ENCODE data around the gene MYL11.

MYL11 gene

GRCh38 chr16:30370456-30371247, 4.0 kb upstream of the MYL11 start, which contains the start of gene TBC1D10B:
TBC1D10B (minus strand) TSS chr16:30370494; CDS start chr16:30370183, 311 bp downstream.
- peak; percentile 99 for DNase-seq (ENCODE audit: low read depth in 2 of 2)

- DNase-seq (ENCODE audit: low read depth in 2 of 2), result no peak
Measured at GRCh38 chr16:30371248-30371816, 3.3 kb upstream of the MYL11 start.

- no peak for DNase-seq (ENCODE audit: low read depth in 2 of 2)
Measured at GRCh38 chr16:30372038-30372712, 2.4 kb upstream of the MYL11 start.

- DNase-seq (ENCODE audit: low read depth in 2 of 2), result no peak
Measured at GRCh38 chr16:30372725-30373124, 1.9 kb upstream of the MYL11 start.

- no peak for DNase-seq (ENCODE audit: low read depth in 2 of 2)
Measured at GRCh38 chr16:30375864-30376263, 1.3 kb downstream of the MYL11 start.

- DNase-seq (ENCODE audit: low read depth in 2 of 2), result no peak
Measured at GRCh38 chr16:30376461-30376902, 1.9 kb downstream of the MYL11 start.

GRCh38 chr16:30377050-30377811, 2.6 kb downstream of the MYL11 start:
- no peak for DNase-seq (ENCODE audit: low read depth in 2 of 2)

GRCh38 chr16:30377812-30378235, 3.2 kb downstream of the MYL11 start:
- peak; percentile 70 to 82 for DNase-seq (ENCODE audit: low read depth in 2 of 2)

GRCh38 chr16:30378236-30379157, 3.9 kb downstream of the MYL11 start:
- DNase-seq (ENCODE audit: low read depth in 2 of 2), result peak; percentile 97 to 99

GRCh38 chr16:30379158-30379783, 4.7 kb downstream of the MYL11 start:
- DNase-seq (ENCODE audit: low read depth in 2 of 2), result no peak

- no peak for DNase-seq (ENCODE audit: low read depth in 2 of 2)
Measured at GRCh38 chr16:30380072-30380802, 5.6 kb downstream of the MYL11 start.

GRCh38 chr16:30380803-30381208, 6.2 kb downstream of the MYL11 start:
- no peak for DNase-seq (ENCODE audit: low read depth in 2 of 2)

GRCh38 chr16:30381291-30382041, 6.9 kb downstream of the MYL11 start:
- DNase-seq (ENCODE audit: low read depth in 2 of 2), result no peak

GRCh38 chr16:30382111-30382881, 7.7 kb downstream of the MYL11 start, which contains the start of gene SEPTIN1:
SEPTIN1 (minus strand) TSS chr16:30382561; CDS start chr16:30382542, 19 bp downstream.
- peak; percentile 50 to 75 for DNase-seq (ENCODE audit: low read depth in 2 of 2)

- no peak for DNase-seq (ENCODE audit: low read depth in 2 of 2)
Measured at GRCh38 chr16:30383521-30383920, 8.9 kb downstream of the MYL11 start.

- DNase-seq (ENCODE audit: low read depth in 2 of 2), result no peak
Measured at GRCh38 chr16:30394592-30395154, 20.1 kb downstream of the MYL11 start.

- peak; percentile 31 to 43 for DNase-seq (ENCODE audit: low read depth in 2 of 2)
Measured at GRCh38 chr16:30395155-30395991, 20.8 kb downstream of the MYL11 start, which contains the start of gene ZNF48. ZNF48 (plus strand) TSS chr16:30395420; CDS start chr16:30395795, 375 bp downstream.

Data from stimulated activated CD4-positive, alpha-beta T cell treated with anti-CD3 and anti-CD28 coated beads, Interleukin-12 subunit alpha, Interleukin-12 subunit beta, amount 100 ng/mL, for 24 hours (primary cell).